ENCODE results near the gene THBS4. TPM values are rescaled to one million over a fixed set of nuclear protein-coding genes. Genes with fewer than 3 reads are reported as not detected.

Gene THBS4
- total and polyA plus RNA-seq, 9 of the 15 experiments (the other 6 are each of a cell fraction or from before 2014, with no cell fraction given), result 0.07 to 0.08 TPM; not detected in 7

- DNase-seq (ENCODE audit: extremely low read depth in 1 of 4, low spot score in 3 of 4), result no peak
- H3K27me3 ChIP-seq (ENCODE audit: control insufficient read depth in 2 of 2, insufficient read depth in 2 of 2, low read length in 2 of 2), result peaks cover 0 to 4% of the 10 kb centered on the region in 2 experiments; a peak in 1 of 5 replicates
- intact Hi-C loops (cut with micrococcal nuclease), result no loop called here
- H3K9me3 ChIP-seq (replicated peaks; ENCODE audit: control insufficient read depth, insufficient read depth, low read depth, low read length), result peaks cover 3% of the 10 kb centered on the region
- no peaks in the 10 kb centered on the region for H4K20me1 ChIP-seq (replicated peaks; ENCODE audit: control insufficient read depth, insufficient read depth, low read length)
- H3K36me3 ChIP-seq (ENCODE audit: control insufficient read depth, insufficient read depth, low read length), result no peaks in the 10 kb centered on the region
- POLR2A ChIA-PET, result no interaction called here
- no peaks in the 10 kb centered on the region for H3K9me1 ChIP-seq (ENCODE audit: control insufficient read depth, insufficient read depth, low read length)
- BruUV-seq (replicated peaks), result no TSS peak
- H3K27ac ChIP-seq (ENCODE audit: extremely low read depth, low read depth, low read length), result no peak overlapping the region
- no peaks in the 10 kb centered on the region for H3K79me2 ChIP-seq (ENCODE audit: control insufficient read depth, insufficient read depth, low read length)
- no peak for FAIRE-seq
- H3K4me3 ChIP-seq, result no peak overlapping the region
- CTCF ChIA-PET (ENCODE audit: low intra/inter-chr PET ratio), result no interaction called here
- no peak for TF ChIP-seq STAT5B (CRISPR knock-in tag; IDR thresholded peaks at IDR 0.05)
- no peak for TF ChIP-seq ZNF224 (CRISPR knock-in tag; IDR thresholded peaks at IDR 0.05)
- peak; percentile 62 for TF ChIP-seq RBM25 (IDR thresholded peaks at IDR 0.05; ENCODE audit: low read depth, low read length, severe bottlenecking)
- TF ChIP-seq ZNF121 (CRISPR knock-in tag; conservative IDR thresholded peaks at IDR 0.05), result no peak
- no peak for TF ChIP-seq ZNF41 (CRISPR knock-in tag; conservative IDR thresholded peaks at IDR 0.05)
- no peaks in the 10 kb centered on the region for H3K4me1 ChIP-seq (replicated peaks in 1 of 2; ENCODE audit: control insufficient read depth in 2 of 2, insufficient read depth in 2 of 2, low read length in 2 of 2)
- no peak for ATAC-seq
- no peak overlapping the region for H3K4me2 ChIP-seq (ENCODE audit: insufficient read depth, low read length)
- no peak overlapping the region for H3K9ac ChIP-seq (ENCODE audit: insufficient read depth in 1 of 2, low read depth in 2 of 2, low read length in 2 of 2)
- no peak overlapping the region for H2AFZ ChIP-seq (ENCODE audit: low read depth, low read length)
- in situ Hi-C loops (cut with MboI), result loop anchor here (25.0 kb wide), 1 partner anchor 1070 kb away; no protein-coding TSS in a partner anchor
Measured at GRCh38 chr5:80117446-80117845, 82.3 kb downstream of the THBS4 start.

GRCh38 chr5:80119372-80119771, 84.2 kb downstream of the THBS4 start:
- FAIRE-seq, result no peak
- Histone ChIP-seq H3K9ac (ENCODE audit: insufficient read depth in 1 of 2, low read depth in 2 of 2, low read length in 2 of 2) (no peak overlapping the region), H3K79me2 (ENCODE audit: control insufficient read depth, insufficient read depth, low read length) (no peaks in the 10 kb centered on the region), H3K27me3 (ENCODE audit: control insufficient read depth in 2 of 2, insufficient read depth in 2 of 2, low read length in 2 of 2) (peaks cover 3 to 9% of the 10 kb centered on the region in 2 experiments; a peak in 3 of 5 replicates), H3K9me1 (ENCODE audit: control insufficient read depth, insufficient read depth, low read length) (no peaks in the 10 kb centered on the region), H3K4me2 (ENCODE audit: insufficient read depth, low read length) (no peak overlapping the region), H3K36me3 (ENCODE audit: control insufficient read depth, insufficient read depth, low read length) (no peaks in the 10 kb centered on the region), H3K4me1 (replicated peaks in 1 of 2; ENCODE audit: control insufficient read depth in 2 of 2, insufficient read depth in 2 of 2, low read length in 2 of 2) (no peaks in the 10 kb centered on the region), H3K27ac (ENCODE audit: extremely low read depth, low read depth, low read length) (no peak overlapping the region), H3K9me3 (replicated peaks; ENCODE audit: control insufficient read depth, insufficient read depth, low read depth, low read length) (peaks cover 3% of the 10 kb centered on the region), H3K4me3 (no peak overlapping the region), H4K20me1 (replicated peaks; ENCODE audit: control insufficient read depth, insufficient read depth, low read length) (no peaks in the 10 kb centered on the region), H2AFZ (ENCODE audit: low read depth, low read length) (no peak overlapping the region)
- BruUV-seq (replicated peaks), result no TSS peak
- no peak for DNase-seq (ENCODE audit: extremely low read depth in 1 of 4, low spot score in 3 of 4)
- intact Hi-C loops (cut with micrococcal nuclease) (no loop called here), in situ Hi-C loops (cut with MboI) (loop anchor here (25.0 kb wide), 1 partner anchor 1068 kb away; no protein-coding TSS in a partner anchor)
- CTCF ChIA-PET (ENCODE audit: low intra/inter-chr PET ratio), result no interaction called here
- 5% methylated on average over 2 of the region's 2 CpGs for WGBS (ENCODE audit: insufficient coverage, low coverage, missing lambda C conversion rate)
- ATAC-seq, result no peak
- POLR2A ChIA-PET, result interaction anchor here (1.2 kb wide), 1 partner anchor 10 kb away, joined by 3 read pairs; no protein-coding TSS in a partner anchor
- TF ChIP-seq LARP7 (IDR thresholded peaks at IDR 0.05), result no peak
- TF ChIP-seq EP400 (IDR thresholded peaks at IDR 0.05), result no peak
- no peak for TF ChIP-seq ATF3 (IDR thresholded peaks at IDR 0.05)
- no peak for TF ChIP-seq ATF3 (CRISPR knock-in tag; conservative IDR thresholded peaks at IDR 0.05)
- no peak for TF ChIP-seq GATAD2B (IDR thresholded peaks at IDR 0.05; ENCODE audit: borderline replicate concordance)
- no peak for TF ChIP-seq CEBPB (tag; IDR thresholded peaks at IDR 0.05)
- TF ChIP-seq ZNF197 (CRISPR knock-in tag; IDR thresholded peaks at IDR 0.05; ENCODE audit: low read depth), result no peak
- TF ChIP-seq CCAR2 (IDR thresholded peaks at IDR 0.05; ENCODE audit: low read depth, low read length), result no peak
- TF ChIP-seq TBP (optimal IDR thresholded peaks at IDR 0.05; ENCODE audit: low read depth, low read length), result no peak
- TF ChIP-seq ZNF398 (CRISPR knock-in tag; IDR thresholded peaks at IDR 0.05), result no peak
